Smooth muscle cell of the brain vasculature (primary cell): ENCODE data around the gene TSPEAR.
"Not testable (repeated sequence)": the region's sequence is repeated elsewhere in the genome, so short reads cannot be mapped to it uniquely, and the experiment has no call there.

ENCODE experiments used
- DNase-seq: peaks from one replicate; pipeline ENCODE4 v3.0.0-alpha.2; 2012; ENCODE audit warnings: low read depth, low spot score

TSPEAR gene

DNA sequence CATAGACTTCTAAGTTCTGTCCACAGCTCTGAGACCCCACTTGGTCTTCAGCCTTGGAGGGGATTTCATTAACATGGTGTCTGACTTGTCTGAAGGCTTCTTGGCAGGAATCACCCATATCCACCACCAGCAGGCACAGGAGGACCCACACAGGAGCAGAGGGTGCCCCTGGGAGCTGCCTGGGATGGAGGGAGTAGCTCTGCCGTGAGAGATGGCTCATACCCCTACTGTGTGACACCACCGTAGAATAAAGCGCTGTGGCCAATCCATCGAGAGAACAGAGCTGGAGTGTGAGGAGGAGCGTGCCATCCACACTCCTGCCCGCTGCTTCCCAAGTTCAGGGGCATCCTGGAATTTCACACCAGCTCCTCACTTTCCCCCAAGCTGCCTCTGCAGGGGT lies 26.3 kb downstream of the TSPEAR start:
- not testable (repeated sequence) for DNase-seq

DNA sequence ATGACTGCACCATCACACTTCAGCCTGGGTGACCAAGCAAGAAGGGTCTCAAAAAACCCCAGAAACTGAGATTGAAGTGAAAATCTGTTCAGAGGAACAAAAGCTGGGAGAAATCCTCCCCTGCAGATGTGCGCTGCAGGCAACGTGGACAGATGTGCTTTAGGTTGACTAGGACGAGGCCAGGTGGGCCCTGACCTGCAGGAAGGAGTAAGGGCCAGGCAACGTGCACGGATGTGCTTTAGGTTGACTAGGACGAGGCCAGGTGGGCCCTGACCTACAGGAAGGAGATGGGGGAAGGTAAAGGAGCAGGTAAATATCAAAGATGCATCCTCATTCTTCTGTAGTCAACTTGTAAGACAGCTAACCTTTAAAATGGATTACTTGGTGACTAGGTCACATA lies 26.9 kb downstream of the TSPEAR start:
- DNase-seq: no peak

DNA sequence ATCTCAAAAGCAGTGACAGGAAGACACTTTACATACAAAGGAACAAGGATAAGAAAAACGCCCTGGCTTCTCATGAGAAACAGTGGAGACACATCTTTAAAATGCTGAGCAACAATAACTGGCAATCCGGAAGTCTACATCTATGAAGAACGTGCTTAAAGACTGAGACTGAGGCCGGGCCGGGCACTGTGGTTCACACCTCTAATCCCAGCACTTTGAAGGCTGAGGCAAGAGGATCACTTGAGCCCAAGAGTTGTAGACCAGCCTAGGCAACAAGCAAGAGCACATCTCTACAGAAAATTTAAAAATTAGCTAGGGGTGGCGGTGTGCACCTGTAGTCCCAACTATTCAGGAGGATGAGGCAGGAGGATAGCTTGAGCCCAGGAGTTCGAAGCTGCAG lies 27.3 kb downstream of the TSPEAR start:
- DNase-seq: no peak

DNA sequence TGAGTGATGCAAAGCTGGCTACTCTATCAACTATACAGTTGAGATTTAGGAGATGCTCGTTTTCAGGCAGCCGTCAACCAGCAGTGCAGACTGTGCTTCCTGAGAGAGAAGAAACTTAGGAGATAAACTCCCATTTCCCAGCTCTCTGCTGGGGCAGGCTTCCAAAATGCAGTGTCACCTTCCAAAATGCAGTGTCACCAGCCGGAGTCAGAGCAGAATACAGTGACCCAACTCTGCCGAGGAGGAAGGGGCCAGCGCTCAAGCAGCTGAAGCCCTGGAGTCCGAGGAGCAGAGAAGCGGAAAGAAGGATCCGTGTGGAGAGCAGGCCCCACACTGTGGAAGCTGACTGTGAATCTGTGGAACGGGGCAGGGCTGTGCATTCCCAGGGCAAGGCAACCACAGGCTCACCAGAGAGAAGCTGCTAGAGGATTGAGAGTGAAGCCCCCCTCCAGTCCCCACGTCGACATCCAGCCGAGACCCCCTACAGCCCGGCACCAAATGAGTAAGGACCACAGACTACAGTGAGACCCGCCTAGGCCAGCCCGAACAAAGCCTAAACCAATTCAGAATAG lies 28.7 kb downstream of the TSPEAR start:
- DNase-seq: no peak

DNA sequence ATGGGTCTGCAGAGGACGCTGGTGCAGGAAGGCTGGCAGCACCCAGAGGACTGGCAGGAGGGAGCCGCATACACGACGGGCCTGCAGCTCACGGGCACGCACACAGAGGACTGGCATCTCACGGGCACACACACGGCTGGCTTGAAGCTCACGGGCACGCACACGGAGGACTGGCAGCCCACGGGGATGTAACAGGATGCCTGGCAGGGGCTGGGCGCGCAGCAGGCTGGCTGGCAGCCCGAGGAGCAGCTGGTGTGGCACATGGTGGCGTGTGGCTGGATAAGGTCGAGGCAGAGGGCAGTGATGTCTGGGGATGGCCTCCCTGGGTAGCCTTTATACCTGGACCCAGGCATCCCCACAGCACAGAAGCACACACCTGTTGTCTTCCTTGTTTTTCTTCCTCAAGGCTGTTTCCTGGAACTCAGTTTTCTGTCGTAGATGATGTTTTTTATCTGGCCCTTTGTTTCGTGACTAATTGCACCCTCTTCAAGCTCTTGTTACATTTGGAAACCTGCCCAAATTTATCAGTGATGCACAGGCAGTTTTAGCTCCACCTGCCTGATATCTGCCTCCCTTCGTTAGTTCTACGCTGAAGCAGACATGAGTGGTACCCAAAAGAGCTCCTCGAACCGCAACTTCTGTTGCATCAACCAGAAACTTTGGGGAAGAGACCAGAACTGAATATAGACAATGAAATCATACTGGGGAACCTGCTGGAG lies 29.4 kb downstream of the TSPEAR start, which contains the start of gene KRTAP12-1:
Gene KRTAP12-1, minus strand, starts transcription at position 303 of the 719 bp plus-strand sequence. Its CDS starts 40 bp downstream, at position 263.
- no peak for DNase-seq

DNA sequence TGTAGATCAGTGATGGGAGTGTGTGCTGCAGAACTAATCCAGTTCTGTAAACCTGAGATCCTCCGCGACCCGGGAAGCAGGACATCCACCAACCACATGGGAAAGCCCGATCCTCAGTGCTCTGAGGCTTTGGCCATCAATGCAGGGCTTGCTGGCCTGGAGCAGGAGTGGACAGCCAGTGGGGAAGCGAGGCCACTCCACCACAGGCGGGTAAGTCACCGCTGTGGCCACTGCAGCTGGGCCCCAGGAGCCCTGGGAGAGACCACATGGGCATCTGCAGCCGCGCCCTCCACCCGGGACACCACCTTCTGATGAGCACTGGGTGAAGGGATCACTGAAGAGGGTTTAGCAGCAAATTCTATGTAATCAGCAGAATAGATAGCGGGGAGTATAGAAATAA lies 30.2 kb downstream of the TSPEAR start:
- no peak for DNase-seq

DNA sequence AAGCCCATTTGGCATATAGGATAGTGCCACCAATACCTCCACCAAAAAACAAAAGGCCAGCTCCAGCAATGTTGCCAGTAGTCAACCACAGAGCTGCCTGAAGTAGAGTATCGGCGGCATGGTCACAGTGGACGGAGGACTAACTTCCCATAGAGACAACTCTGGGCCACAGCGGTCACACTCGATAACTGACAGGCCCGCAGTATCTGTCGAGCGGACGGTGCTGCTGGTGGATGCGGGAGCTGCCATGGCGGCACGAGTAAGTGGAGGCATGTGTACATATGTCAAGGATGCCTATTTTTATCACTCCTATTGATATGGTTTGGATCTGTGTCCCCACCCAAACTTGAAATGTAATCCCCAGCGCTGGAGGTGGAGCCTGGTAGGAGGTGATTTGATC lies 33.5 kb downstream of the TSPEAR start:
- no peak for DNase-seq

DNA sequence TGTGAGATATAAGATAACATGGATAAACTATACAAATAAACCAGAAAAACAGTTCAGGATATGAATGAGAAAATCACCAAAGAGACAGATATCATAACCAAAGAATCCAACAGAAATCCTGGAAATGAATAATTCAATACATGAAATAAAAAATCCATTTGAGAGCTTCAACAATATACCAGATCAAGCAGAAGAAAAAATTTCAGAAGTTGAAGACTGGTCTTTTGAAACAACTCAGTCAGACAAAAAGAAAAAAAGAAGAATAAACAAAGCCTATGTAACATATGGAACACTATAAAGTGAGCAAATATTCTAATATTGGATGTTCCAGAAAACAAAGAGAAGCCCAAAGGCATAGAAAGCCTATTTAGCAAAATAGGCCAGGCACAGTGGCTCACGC lies 39.5 kb downstream of the TSPEAR start:
- DNase-seq: no peak

DNA sequence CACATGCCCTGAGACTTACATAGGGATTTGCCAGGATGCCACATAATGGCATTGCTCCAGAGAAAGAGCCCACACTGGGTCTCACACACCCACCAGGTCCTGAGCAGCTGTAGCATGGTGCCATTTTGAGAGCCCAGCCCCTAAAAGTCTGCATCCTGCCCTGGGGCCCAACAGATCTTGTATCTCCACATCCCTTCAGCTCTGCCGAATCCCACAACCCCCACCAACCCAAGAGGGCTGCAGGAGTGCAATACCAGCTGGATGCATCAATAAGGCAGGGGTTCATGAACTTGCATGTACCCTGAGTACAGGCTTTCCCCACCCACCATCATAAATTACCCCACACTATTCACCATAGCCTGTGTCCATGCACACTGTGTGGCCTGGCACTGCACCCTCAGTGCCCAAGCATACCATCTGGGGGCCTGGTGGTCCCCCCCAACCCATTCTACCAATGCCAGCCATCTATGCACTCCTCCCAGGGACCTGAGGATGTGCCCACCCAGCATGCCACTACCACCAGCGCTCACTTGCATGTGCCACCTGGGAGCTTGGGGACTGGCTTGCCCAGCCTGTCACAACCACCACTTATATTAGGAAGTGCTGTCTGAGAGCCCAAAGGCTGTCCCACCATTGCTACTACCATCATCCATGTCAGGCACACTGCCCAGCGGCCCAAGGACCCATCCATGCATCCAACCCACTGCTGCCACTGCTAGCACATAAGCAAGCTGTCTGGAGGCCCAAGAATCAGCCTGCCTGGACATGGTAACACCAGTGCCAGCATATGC lies 40.5 kb downstream of the TSPEAR start:
- no peak for DNase-seq

DNA sequence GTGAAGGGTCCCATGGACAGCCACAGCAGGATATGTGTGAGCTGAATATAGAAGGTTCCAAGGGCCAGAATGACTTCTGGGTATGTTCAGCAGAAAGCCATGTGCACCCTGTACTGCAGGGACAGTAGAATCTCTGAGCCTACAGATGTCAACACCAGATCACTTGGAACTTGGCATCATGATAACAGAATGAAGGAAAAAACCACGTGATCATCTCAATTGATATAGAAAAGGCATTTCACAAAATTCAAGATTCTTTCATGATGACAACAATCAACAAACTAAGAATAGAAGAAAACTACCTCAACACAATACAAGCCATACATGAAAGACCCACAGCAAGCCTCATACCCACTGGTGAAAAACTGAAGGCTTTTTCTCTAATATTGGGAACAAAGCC lies 43.8 kb downstream of the TSPEAR start:
- DNase-seq: no peak

DNA sequence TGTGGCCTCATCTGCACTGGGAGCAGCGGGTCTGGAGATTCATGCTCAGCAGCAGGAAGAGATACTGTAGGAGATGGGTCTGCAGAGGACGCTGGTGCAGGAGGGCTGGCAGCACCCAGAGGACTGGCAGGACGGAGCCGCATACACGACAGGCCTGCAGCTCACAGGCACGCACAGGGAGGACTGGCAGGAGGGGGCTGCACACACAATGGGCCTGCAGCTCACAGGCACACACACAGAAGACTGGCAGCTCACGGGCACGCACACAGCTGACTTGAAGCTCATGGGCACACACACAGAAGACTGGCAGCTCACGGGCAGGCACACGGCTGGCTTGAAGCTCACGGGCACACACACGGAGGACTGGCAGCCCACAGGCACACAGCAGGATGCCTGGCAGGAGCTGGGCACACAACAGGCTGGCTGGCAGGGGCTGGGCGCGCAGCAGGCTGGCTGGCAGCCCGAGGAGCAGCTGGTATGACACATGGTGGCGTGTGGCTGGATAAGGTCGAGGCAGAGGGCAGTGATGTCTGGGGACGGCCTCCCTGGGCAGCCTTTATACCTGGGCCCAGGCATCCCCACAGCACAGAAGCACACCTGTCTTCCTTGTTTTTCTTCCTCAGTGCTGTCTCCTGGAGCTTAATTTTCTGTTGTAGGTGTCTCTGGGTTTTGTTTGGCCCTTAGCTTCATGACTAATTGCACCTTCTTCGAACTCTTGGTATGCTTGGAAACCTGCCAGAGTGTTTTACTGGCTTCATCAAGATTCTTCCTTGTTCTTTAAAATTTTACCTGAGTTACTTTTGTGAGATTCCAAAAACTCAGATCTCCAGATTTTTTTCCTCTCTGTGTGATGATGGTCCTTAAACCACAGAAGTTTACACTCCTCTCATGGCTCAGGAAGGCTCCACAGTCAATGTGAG lies 44.7 kb downstream of the TSPEAR start, which contains the start of gene KRTAP12-2:
Gene KRTAP12-2, minus strand, starts transcription at position 527 of the 920 bp plus-strand sequence. Its CDS starts 41 bp downstream, at position 486.
- no peak for DNase-seq

DNA sequence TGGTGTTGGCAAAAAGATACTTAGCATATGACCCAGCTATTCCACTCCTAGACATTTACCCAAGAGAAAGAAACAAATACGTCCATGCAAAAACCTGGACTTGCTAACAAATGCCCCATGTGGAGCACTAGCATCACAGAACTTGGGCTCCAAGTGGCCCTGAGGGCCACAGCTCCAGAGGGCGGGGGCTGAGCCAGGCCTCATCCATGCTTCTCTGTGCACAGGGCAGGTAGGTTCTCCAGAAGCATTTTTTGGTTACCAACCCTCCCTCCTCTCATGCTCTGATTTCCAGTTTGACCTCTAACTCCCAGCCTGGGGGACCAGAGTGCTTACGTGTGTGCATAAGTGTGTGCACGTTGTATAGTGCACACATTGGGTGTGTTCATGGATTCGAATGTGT lies 46.7 kb downstream of the TSPEAR start:
- no peak for DNase-seq

DNA sequence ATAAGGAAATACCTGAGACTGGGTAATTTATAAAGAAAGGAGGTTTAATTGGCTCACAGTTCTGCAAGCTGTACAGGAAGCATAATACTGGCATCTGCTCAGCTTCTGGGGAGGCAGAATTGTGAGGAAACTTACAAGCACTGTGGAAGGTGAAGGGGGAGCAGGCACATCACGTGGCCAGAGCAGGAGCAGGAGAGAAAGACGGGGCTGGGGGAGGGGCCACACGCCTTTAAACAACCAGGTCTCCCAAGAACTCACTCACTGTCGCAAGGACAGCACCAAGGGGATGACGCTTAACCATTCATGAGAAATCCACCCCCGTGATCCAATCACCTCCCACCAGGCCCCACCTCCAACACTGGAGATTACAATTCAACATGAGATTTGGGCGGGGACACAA lies 49.8 kb downstream of the TSPEAR start:
- not testable (repeated sequence) for DNase-seq

DNA sequence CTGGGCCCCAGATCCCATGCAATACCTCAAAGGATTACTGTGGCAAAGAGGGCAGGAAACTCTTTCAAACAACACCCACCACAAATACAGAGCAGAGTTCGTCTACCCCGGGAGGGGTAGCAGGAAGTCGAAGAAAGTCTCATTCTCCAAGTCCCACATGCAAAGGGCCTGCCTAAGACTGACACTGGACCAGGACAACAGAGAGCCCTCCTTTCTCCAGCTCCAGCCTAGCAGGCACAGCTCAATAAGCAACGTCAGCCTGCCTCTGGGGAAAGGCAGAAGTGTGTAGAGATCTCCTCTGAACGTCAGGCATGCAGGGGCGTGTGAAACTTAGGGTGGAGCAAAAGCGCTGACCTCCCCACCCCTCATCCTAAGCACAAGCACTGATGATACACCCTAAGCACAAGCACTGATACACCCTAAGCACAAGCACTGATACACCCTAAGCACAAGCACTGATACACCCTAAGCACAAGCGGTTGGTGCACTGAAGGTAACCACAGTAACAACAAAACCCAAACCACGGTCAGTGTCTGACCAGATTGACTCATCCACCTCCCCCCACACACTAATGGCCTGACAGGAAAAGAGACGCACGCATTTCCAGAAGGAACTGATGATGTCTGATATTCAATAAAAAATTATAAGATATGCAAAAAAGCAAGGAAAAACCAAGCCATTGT lies 52.3 kb downstream of the TSPEAR start:
- no peak for DNase-seq

DNA sequence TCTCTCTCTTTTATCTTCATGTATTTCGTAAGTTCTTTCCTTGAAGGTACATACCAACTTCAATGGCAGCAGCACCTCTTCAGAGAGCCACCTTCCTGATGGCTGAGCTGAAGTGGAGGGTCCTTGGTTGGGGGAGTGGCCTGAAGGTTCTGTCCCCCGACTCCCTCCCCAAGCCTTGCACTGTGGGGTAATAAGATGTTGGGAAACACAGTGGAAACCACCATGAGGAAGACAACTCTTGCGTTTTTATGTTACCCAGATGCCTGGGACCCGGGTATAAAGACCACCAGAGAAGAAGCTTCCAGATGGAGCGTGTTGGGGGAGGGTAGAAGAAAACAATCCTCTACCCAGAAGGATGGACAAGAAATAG lies 52.8 kb downstream of the TSPEAR start:
- DNase-seq: no peak

DNA sequence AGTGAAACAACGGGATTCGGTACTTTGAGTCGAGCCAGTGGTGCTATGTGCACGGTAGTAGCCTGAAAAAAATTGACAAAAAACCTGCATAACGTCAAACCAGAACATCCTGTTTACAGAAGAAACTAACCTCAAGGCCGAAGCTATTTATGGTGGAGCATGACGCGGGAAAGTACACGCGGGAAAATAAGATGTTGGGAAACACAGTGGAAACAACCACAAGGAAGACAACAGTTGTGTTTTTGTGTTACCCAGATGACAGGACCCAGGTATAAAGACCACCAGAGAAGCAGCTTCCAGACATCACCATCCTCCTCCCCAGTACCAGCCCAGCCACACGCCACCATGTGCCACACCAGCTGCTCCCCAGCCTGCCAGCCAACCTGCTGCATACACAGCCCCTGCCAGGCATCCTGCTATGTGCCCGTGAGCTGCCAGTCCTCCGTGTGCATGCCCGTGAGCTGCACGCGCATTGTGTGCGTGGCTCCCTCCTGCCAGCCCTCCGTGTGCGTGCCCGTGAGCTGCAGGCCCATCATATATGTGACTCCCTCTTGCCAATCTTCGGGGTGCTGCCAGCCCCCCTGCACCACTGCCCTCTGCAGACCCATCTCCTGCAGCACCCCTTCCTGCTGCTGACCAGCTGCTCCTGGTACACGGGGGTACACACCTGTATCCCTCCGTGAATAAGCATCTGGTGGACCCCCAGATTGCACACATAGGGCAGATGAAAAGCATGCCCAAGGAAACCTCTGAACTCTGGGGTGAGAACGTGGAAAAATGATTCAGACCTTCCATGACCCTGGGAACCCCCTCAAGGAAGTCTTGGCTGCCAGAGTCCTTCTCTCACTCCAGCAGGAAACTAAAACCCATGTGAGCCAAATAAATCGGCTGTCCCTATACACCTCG lies 53.5 kb downstream of the TSPEAR start, which contains the start of gene KRTAP12-3:
Gene KRTAP12-3, plus strand, starts transcription at position 298 of the 906 bp plus-strand sequence. Its CDS starts 48 bp downstream, at position 346.
- no peak for DNase-seq

DNA sequence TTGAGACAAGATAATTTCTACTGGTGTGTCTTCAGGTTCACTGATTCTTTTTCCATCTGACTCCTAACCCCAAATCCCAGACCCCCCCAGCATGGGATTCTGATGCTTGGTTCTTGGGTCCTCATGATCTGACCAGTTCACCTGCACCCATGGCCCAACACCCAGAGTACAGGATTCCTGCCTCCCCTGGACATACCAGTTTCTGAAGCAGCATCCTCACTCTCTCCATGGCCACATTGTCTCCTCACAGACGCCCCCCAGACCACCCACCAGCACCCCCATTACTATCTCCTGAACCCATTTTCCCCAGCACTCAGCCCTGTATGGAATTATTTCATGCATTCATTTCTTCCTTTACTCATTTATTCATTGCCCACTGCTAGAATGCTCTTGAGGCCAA lies 54.5 kb downstream of the TSPEAR start:
- no peak for DNase-seq

DNA sequence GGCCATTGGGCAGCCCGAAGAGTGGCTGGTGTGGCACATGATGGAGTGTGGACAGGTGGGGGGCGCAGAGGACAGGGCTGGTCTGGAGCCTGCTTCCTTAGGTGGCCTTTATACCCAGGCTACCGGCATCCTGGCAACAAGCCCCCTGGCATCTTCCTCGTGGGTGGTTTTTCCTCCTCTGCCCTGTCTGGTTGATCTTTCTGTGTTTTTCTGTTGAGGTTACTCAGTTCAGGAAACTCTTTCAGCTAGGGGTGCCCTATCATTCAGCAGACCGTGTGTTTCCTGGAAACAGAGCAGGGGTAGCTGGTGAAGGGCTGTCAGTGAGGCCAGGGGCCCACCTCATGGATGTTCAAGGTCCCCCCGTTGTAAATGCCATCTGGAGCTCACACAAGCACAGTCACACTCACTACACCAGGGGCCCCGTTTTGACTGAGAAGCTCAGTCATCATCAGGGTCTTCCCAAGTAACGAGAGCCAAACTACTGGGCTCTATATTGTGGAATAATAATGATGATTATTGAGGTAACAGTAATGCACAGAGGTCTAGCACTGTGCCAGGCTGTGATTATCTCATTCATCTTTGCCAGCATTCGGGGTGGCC lies 56.7 kb downstream of the TSPEAR start, which contains the start of gene KRTAP12-4:
Gene KRTAP12-4, minus strand, starts transcription at position 84 of the 600 bp plus-strand sequence. Its CDS starts 45 bp downstream, at position 39.
- DNase-seq: no peak
